Common myeloid progenitor, CD34-positive (primary cell): Measurements from ENCODE around the gene JAK1.

Source experiments
- CTCF ChIA-PET: fragments of 350-600 bp; sonication (Branson Sonifier 250); formaldehyde crosslinking; loops from one replicate; lab custom pipeline; 2021; ENCODE audit warnings: antibody characterized with exemption; lab: Charles Lee
- POLR2A ChIA-PET: fragments of 350-600 bp; sonication (Branson Sonifier 250); formaldehyde crosslinking; loops from one replicate; lab custom pipeline; 2021; ENCODE audit warnings: antibody characterized with exemption; lab: Charles Lee
- DNase-seq, 3 donors: peaks; one replicate each; pipeline versions ENCODE4 v3.0.0 to v3.0.0-alpha.2; 2013
- H3K27ac ChIP-seq, 2 experiments: 1 replicate in 1 of 2; 2 replicates in 1 of 2; pipeline ENCODE4 v1.7.0; 2013; ENCODE audit warnings: inconsistent platforms in 2 of 2, low read length in 2 of 2, mild to moderate bottlenecking in 2 of 2, low read depth in 1 of 2, moderate library complexity in 1 of 2; ENCODE audit not compliant: severe bottlenecking in 2 of 2, insufficient read depth in 1 of 2, poor library complexity in 1 of 2
- H3K27me3 ChIP-seq, 5 experiments: replicated peaks in 2 of 5; 1 replicate in 3 of 5; 2 replicates in 2 of 5; pipeline versions ENCODE4 v1.6.1 to v1.7.0; 2013; ENCODE audit warnings: low read length in 4 of 5, mild to moderate bottlenecking in 2 of 5, moderate library complexity in 2 of 5, inconsistent platforms in 1 of 5; ENCODE audit not compliant: insufficient read depth in 5 of 5, control insufficient read depth in 4 of 5
- H3K36me3 ChIP-seq, 4 experiments: 1 replicate in 2 of 4; 2 replicates in 2 of 4; pipeline versions ENCODE4 v1.6.1 to v1.7.0; 2013; ENCODE audit warnings: low read length in 3 of 4, control low read depth in 1 of 4, mild to moderate bottlenecking in 1 of 4; ENCODE audit not compliant: control insufficient read depth in 4 of 4, insufficient read depth in 4 of 4
- H3K4me1 ChIP-seq, 4 experiments: 1 replicate in 3 of 4; 2 replicates in 1 of 4; pipeline versions ENCODE4 v1.6.1 to v1.7.1; 2013; ENCODE audit warnings: low read length in 3 of 4, mild to moderate bottlenecking in 3 of 4, control low read depth in 1 of 4, inconsistent platforms in 1 of 4, moderate library complexity in 1 of 4; ENCODE audit not compliant: control insufficient read depth in 4 of 4, insufficient read depth in 4 of 4; ENCODE audit errors: control extremely low read depth in 1 of 4
- H3K4me3 ChIP-seq, 7 experiments: 1 replicate in 4 of 7; 2 replicates in 3 of 7; pipeline versions ENCODE4 v1.5.1 to v1.7.0; 2013; ENCODE audit warnings: mild to moderate bottlenecking in 7 of 7, low read length in 6 of 7, moderate library complexity in 6 of 7, inconsistent platforms in 2 of 7, low read depth in 2 of 7, control low read depth in 1 of 7; ENCODE audit not compliant: insufficient read depth in 4 of 7, control insufficient read depth in 1 of 7; ENCODE audit errors: extremely low read depth in 1 of 7
- H3K9me3 ChIP-seq, 5 experiments: 1 replicate in 4 of 5; 2 replicates in 1 of 5; pipeline versions ENCODE4 v1.6.1 to v1.7.1; 2013; ENCODE audit warnings: low read length in 4 of 5, mild to moderate bottlenecking in 2 of 5, inconsistent platforms in 1 of 5, low read depth in 1 of 5, moderate library complexity in 1 of 5; ENCODE audit not compliant: control insufficient read depth in 4 of 5, insufficient read depth in 2 of 5; ENCODE audit errors: control extremely low read depth in 1 of 5
- WGBS: methylation state at CpG from one replicate; pipeline ENCODE4 v1.1.5; 2013; ENCODE audit not compliant: insufficient coverage; 5-methylcytosine and 5-hydroxymethylcytosine counted together

Gene JAK1

DNA sequence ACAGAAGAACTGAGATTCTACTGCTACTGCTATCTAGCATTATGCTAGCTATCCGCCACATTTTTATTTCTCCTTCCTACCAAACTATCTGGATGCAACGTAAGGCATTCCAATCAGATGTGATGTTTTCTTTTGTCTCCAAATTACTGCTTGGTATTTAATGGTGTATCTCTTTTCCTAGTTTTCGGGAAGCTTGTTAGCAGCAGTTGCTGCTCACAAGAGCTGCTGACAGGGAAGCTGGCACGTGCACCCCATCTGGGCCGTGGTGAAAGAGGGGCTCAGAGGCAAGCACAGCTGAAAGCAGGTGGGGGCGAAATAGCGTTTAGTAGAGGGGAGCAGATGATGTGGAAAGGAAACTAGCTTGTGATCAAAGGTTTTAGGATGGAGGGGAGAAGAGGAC, 57.3 kb downstream of the JAK1 start:
- WGBS = 82% methylated on average over 6 of the region's 7 CpGs
- DNase-seq = no peak
- Histone ChIP-seq H3K27ac (no peak overlapping the region), H3K4me1 (peaks cover 0 to 3% (median 2%) of the 10 kb centered on the region in 4 experiments), H3K9me3 (no peaks in the 10 kb centered on the region), H3K4me3 (no peak overlapping the region), H3K36me3 (no peaks in the 10 kb centered on the region), H3K27me3 (no peaks in the 10 kb centered on the region)
- CTCF ChIA-PET = interaction anchor here (0.6 to 2.2 kb wide), 7 partner anchors 8 to 132 kb away, joined by 3 to 6 read pairs (median 3); no protein-coding TSS in a partner anchor
- POLR2A ChIA-PET = no interaction called here

DNA sequence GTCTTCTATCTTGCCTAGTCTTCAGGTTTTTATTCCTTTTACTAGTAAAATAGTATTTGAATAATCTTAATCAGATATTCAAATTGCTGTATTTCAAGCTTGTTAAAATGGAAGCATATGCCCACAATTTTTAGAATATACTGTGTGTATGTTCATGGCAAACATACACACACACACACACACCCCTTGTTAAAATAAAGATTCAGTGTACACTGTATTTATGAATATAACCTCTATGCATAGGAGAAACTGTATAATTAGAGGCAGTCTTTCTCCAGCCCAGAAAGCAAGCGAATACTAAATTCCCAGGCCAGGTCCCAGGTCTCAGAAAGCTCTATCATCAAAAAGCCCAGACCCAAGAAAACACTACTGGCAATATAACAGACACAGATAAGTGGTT, 57.8 kb downstream of the JAK1 start:
- ChIA-PET CTCF (interaction anchor here (0.6 to 2.2 kb wide), 5 partner anchors 8 to 132 kb away, joined by 3 to 6 read pairs (median 3); no protein-coding TSS in a partner anchor), POLR2A (no interaction called here)
- H3K9me3 ChIP-seq = no peaks in the 10 kb centered on the region
- no CpG with 5 or more reads among the region's 1 CpG for WGBS
- no peak overlapping the region for H3K4me3 ChIP-seq
- H3K36me3 ChIP-seq = no peaks in the 10 kb centered on the region
- H3K27me3 ChIP-seq = no peaks in the 10 kb centered on the region
- no peak overlapping the region for H3K27ac ChIP-seq
- DNase-seq = no peak
- no peaks in the 10 kb centered on the region for H3K4me1 ChIP-seq

DNA sequence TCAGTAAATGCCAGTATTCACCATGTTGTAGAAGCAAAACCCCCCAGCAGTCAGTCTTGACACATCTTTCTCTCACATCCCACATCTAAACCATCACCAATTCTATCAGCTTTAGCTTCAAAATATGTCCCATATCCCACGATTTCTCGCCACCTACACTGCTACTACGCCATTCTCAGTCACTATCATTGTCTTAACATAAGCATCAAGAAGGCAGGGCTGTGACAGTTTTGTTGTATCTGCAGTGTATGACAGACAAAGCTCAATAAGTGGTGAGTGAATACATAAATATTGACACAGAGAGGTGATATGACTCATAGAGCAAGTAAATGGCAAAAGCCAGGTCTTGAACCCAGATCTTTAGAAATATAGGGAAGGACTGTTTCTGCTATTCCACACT, 59.9 kb downstream of the JAK1 start:
- 100% methylated on average over 2 of the region's 3 CpGs for WGBS
- no peak for DNase-seq
- no peak overlapping the region for H3K4me3 ChIP-seq
- ChIA-PET POLR2A (no interaction called here), CTCF (no interaction called here)
- H3K27me3 ChIP-seq = no peaks in the 10 kb centered on the region
- H3K9me3 ChIP-seq = no peaks in the 10 kb centered on the region
- H3K4me1 ChIP-seq = no peaks in the 10 kb centered on the region
- H3K36me3 ChIP-seq = no peaks in the 10 kb centered on the region
- H3K27ac ChIP-seq = no peak overlapping the region

DNA sequence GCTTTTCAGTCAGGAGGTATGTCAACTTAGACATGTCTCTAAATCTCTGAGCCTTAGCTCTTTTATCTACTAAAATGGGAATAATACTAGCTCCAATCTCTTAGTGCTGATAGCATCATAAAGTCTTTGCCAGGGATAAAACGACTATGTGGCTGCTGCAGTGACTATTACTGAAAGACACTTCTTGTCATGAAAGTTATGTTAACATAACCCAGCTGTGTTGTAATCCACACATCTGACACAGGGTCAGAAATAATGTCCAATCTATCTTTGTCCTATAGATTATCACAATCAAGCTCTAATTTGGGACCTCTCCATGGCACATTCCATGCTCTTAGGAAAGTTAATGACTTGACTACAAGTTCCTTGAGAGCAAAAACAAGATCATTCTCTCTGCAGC, 62.8 kb downstream of the JAK1 start:
- no CpG with 5 or more reads among the region's 1 CpG for WGBS
- CTCF ChIA-PET = interaction anchor here (1.1 to 2.0 kb wide), 8 partner anchors 9 to 136 kb away, joined by 3 to 6 read pairs (median 3); no protein-coding TSS in a partner anchor
- no peak overlapping the region for H3K27ac ChIP-seq

DNA sequence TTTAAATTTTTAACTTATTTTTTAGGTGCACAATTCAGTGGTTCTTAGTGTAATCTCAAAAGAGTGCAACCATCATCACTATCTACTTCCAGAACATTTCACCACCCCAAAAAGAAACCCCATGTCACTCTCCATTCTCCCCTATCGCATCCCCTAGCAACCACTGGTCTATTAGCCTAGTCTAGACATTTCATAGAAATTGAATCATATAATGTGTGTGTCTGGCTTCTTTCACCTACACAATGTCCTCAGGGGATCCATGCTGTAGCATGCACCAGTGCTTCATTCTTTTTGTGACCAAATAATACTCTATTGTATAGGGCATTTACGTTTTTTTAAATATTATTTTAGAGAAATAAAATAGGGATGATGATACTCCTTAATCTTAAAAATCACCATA, 64.7 kb downstream of the JAK1 start:
- no peak overlapping the region for H3K4me3 ChIP-seq
- H3K27me3 ChIP-seq = no peaks in the 10 kb centered on the region
- H3K4me1 ChIP-seq = peaks cover 0 to 5% (median 4%) of the 10 kb centered on the region in 4 experiments
- peaks cover 0 to 5% (median 0%) of the 10 kb centered on the region in 4 experiments for H3K36me3 ChIP-seq
- ChIA-PET POLR2A (interaction anchor here (0.6 kb wide), 1 partner anchor 15 kb away, joined by 3 read pairs; no protein-coding TSS in a partner anchor), CTCF (interaction anchor here (2.0 kb wide), 1 partner anchor 11 kb away, joined by 6 read pairs; no protein-coding TSS in a partner anchor)
- no peak overlapping the region for H3K27ac ChIP-seq
- H3K9me3 ChIP-seq = no peaks in the 10 kb centered on the region
- no CpG with 5 or more reads among the region's 2 CpGs for WGBS
- DNase-seq = no peak

More for the DNA sequence above, 62.8 kb downstream of the JAK1 start:
- no peaks in the 10 kb centered on the region for H3K4me1 ChIP-seq
- no peak overlapping the region for H3K4me3 ChIP-seq
- no peak for DNase-seq
- no peaks in the 10 kb centered on the region for H3K27me3 ChIP-seq
- POLR2A ChIA-PET = no interaction called here
- no peaks in the 10 kb centered on the region for H3K9me3 ChIP-seq
- peaks cover 0 to 5% (median 0%) of the 10 kb centered on the region in 4 experiments for H3K36me3 ChIP-seq

DNA sequence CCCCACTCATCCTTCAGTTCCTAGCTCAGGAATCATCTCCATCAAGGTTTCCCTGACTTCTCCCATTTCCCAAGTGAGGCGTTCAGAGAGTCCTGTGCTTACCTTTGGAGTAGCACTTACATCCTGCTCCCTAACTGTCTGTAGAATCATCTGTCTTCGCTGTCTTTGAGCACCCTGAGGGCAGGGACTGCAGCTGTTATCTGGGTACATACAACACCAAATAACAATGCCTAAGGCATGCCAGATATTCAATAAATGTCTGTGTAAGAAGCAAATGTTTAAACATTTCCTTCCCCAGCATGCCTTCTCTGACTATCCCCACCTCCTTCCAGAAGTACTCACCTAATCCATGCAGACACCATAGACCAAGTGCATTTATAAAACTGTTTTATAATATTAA, 65.4 kb downstream of the JAK1 start:
- POLR2A ChIA-PET = no interaction called here
- peaks cover 0 to 9% (median 4%) of the 10 kb centered on the region in 4 experiments for H3K4me1 ChIP-seq

DNA sequence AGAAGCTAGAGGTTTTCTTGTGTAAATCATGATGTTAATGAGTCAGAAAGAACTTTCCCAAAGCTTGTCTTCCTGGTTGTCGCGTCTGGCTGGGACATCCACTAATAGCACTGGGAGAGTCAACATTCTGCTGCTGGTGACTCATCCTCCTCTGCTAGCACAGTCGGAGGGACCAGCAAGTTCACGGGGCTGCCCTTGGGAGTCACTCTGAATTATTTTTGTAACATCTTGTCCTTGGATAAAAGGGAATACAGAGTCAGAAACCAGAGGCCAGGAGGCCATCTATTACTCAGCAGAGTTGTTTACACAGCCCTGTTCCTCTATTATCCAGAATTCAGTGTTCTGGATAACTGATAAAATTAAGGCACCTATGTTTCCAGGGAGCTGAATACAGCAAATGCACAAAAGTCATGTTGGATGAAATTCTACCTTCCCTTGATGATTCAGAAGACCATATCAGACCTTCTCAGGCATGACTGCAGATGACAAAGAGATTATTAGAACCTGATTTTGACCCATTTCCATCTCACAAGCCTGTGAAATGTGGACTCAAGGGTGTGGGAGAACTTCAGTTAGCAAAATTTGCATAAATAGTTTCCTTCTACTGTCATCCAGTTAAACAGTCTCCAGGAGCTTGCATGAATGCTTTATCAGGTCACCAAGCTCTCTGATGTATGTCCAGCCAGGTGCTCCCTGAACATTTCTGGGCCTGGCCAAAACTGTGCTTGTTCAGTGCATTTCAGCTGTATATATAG, 68.1 kb downstream of the JAK1 start:
- DNase-seq = peak; percentile 24 to 64 (median 55)
- ChIA-PET CTCF (interaction anchor here (1.0 to 1.4 kb wide), 2 partner anchors 8 to 10 kb away, joined by 4 to 6 read pairs; no protein-coding TSS in a partner anchor), POLR2A (interaction anchor here (1.0 kb wide), 1 partner anchor 84 kb away, joined by 3 read pairs; no protein-coding TSS in a partner anchor)
- no peaks in the 10 kb centered on the region for H3K9me3 ChIP-seq
- H3K4me1 ChIP-seq = peaks cover 0 to 24% (median 11%) of the 10 kb centered on the region in 4 experiments
- no peak overlapping the region for H3K27ac ChIP-seq
- H3K4me3 ChIP-seq = no peak overlapping the region
- WGBS = 83% methylated on average over 4 of the region's 4 CpGs
- H3K36me3 ChIP-seq = peaks cover 0 to 5% (median 0%) of the 10 kb centered on the region in 4 experiments
- no peaks in the 10 kb centered on the region for H3K27me3 ChIP-seq

More for the DNA sequence above, 65.4 kb downstream of the JAK1 start:
- no peak overlapping the region for H3K27ac ChIP-seq
- H3K4me3 ChIP-seq = no peak overlapping the region
- CTCF ChIA-PET = no interaction called here
- H3K9me3 ChIP-seq = no peaks in the 10 kb centered on the region
- no peaks in the 10 kb centered on the region for H3K27me3 ChIP-seq
- WGBS = 90% methylated on average over 2 of the region's 2 CpGs
- no peak for DNase-seq
- H3K36me3 ChIP-seq = peaks cover 0 to 5% (median 0%) of the 10 kb centered on the region in 4 experiments
